Hypothalamus (tissue), 51 donors: ENCODE data around the gene ZFHX2.
"Not testable (repeated sequence)": the region's sequence is repeated elsewhere in the genome, so short reads cannot be mapped to it uniquely, and the experiment has no call there.

Experiments
- DNase-seq, 51 donors: peaks; one replicate each; lab custom pipeline; 2025; lab: John Stamatoyannopoulos, UW

The ZFHX2 gene

DNA sequence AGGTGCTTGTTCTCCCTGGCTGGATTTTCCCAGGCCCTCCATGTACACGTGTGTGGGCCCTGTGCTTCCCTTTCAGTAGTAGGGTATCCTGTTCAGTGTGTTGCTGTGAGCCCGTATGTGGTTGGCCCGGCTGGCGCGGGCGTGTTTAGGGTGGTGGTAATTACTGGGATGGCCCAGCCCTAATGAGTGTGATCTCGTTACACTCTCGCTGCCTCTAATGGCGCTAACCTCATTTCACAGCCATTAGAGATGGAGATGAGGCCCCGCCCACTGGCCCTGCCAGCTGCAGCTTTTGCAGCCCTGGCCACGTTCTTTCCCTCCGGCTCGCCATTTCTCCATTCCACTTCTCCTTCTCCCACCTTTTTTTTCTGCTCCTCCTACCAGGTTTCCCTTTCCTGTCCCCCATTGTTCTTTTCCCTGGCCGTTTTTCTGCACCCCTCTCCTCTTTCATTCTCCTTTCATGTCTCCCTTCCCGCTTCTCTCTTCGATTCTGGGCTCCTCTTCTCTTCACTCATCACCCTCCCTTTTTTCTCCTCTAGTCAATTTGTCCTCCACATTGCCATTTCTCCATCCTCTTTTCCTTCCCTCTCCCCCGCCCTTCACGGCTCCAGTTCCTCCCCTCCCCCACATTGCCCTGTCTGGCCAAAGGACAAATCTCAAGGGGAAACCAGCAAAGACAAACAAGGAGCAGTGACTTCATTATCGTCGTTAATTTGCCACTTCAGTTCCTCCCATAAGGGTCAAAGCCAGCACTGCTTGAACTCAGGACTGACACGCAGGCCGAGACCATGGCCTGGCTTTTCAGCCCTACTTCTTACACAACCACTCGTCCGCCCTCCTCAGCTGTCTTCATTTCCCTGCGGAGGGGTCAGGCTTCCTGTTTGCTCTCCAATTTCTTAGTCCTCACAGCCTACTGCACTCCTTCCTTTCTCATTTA lies 6.8 kb downstream of the ZFHX2 start:
- peak in 30 of 51 donors; percentile 7 to 65 (median 40) for DNase-seq

DNA sequence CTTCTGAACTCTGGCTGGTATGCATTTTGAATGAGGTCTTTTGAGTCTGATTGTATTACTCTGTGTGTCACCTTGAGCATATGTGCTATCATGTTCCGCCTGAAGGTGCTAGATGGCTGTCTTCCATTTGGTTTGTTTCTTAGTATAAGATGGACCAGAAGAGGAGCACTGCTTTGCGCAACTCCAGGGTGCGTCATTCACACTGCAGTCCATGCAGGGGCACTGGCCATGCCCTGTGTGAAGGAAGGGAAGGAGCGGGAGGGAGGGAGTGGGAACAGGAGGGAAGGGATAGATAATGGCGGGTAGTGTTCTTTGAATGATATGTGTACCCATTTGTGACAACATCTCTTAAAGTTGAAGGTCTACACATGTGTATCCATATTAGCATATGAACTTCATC lies 8.2 kb downstream of the ZFHX2 start:
- no peak for DNase-seq

DNA sequence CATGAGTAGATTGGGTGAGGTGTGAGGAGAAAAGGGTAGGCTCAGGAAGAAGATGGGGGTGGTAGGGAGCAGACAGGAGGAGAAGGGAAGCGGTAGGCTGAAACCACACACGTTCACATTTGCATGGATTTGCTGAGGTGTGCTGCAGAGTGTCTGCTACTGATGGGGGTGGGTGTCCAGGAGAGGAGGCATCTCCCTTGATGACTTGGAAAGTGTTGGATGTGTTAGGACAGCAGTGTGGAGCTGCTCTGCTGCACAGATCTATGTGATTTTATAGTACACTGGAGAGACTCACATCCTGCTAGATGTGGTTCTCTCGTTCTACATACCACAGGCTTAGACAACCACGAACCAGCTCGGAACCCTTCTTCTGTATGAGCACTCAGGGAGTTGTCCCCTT lies 9.3 kb downstream of the ZFHX2 start:
- DNase-seq = no peak

DNA sequence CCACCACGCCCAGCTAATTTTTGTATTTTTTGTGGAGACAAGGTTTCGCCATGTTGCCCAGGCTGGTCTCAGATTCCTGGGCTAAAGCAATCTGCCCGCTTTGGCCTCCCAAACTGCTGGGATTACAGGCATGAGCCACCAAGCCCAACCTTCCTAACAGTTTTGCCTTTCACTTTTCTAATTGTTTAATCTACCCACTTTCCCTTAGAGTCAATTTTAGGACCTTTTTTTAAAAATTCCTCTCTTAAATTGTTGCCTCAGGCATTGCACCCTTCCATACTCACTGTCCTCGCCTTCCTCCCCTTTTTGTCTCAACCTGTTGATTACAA lies 11.5 kb downstream of the ZFHX2 start:
- no peak for DNase-seq

DNA sequence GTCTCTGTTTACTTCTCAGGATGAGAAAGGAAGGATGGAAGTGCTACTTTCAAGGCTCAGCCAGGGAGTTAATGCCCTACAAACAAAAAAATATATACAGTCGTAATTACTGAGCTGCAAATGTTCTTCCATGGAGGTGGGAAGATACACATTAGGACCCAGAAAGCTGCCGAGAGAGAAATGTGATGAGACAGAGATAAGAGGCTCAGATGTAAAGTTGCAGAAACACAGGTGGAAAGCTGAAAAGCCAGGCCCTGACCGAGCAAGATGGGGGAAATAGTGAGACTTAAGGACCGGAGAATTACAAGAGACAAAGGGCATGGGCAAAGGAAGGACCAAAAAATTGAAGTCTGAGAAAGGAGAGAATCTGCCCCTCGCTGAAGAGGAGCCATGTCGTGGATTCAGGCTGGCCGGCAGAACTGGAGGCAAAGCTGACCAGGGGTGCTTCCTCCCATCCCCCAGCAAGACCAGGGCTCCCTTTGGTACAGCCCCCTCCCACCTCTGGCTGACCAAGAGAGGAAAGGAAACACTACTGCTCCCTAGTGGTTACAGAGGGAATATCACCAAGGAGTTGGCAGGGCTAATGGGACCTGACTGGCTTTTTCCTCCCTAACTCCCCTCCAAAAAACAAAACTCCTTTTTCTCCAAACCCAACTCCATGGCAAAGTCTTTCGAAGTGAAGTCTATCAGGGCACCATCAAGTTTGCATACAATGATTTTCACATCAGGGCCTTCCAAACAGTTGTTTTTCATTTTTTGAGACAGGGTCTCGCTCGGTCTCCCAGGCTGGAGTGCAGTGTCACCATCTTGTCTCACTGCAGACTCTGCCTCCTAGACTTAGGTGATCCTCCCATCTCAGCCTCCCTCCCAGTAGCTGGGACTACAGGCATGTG lies 12.1 kb downstream of the ZFHX2 start:
- peak in 28 of 51 donors; percentile 16 to 73 (median 34) for DNase-seq

DNA sequence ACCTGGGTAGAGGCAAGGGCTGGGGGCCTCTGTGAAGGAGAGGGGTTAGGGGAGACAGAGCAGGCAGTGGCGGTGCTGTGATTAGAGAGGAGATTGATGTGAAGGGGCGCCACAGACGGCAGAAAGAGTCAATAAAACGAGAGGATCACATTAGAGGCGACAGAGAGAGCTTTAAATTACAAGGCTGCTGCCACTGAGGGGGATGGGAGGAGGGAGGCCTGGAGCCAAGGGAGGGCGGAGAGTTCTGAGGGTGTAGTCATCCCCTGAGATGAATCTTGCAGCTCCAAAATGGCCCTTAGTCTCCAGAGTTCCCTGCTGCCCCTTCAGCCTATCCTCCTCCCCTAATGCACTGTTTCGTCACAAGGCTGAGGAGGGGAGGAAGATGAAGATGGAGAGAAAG lies 12.8 kb downstream of the ZFHX2 start:
- peak in 26 of 51 donors; percentile 16 to 66 (median 38) for DNase-seq

DNA sequence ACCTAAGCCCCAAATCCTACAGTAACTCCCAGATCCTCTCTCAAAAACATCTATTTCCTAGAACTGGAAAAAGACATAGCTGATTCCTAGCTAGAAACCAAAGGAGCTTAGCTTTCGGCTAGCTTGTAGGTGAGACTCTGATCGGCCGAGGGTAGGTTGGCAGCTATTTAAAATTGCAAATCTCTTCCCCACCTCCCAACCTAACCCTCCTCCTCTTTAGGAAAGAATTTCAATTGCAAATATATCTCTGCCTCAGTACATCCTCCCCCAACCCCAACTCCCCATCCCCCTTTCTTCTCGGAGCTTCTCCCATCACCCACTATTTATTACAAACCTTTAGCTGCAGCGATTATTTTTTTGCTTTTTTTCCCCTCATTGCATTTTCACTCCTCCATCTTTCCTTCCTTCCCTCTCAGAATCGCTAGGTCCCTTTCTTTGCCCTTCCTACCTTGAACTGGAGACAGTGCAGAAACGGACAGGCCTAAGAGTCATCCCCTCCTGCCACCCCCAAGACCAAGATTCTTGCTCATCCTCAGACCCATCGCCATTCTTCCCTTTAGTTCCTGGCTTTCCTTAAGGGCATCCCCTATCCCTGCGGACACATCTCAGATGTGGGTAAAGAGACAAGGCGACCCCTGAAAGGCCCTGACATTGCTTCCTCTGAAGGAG lies 13.4 kb downstream of the ZFHX2 start:
- peak in 1 of 51 donors; percentile 40 for DNase-seq

DNA sequence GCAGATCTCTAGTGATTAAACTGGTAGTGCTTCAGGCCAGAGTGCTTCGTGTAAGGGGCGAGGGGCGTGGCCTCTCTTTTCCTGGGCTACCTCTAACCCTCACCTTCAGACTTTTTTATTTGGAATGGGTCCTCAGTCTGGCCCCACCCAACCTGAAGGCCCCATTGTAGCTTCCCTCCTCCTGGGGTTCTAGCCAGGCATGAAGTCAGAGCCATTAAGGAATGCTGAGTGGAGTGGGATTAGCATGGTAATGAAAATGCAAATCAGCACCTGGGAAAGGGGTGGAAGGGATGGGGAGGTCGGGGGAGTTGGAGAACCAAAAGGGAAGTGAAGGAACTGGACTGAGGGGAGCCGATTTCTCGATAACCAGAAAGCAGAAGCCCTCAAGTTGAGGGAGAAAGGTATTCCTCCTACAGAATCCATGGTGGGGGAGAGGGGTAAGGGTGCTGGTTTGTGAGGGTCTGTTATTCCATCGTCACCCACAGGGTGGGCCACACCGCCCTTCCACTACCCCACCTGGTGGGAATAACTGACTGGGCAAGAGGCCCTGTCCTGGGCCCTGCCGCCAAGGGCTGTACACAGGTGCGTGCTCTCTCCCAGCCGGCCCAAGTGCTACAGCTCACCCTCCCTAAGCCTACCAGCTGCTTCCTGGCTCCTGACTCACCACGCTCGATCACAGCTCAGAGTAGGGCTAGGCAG lies 14.1 kb downstream of the ZFHX2 start:
- DNase-seq = peak in 5 of 51 donors; percentile 17 to 35 (median 18)

DNA sequence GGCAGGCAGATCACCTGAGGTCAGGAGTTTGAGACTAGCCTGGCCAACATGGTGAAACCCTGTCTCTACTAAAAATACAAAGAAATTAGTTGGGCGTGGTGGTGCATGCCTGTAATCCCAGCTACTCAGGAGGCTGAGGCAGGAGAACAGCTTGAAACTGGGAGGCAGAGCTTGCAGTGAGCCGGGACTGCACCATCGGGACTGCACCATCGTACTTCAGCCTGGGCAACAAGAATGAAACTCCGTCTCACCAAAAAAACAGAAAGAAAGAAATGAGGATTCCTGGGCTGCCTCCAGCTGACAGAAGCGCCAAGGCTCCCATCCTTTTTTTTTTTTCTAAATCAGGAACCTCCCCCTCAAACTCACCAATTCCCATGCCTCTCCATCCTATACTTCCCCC lies 14.7 kb downstream of the ZFHX2 start:
- not testable (repeated sequence) for DNase-seq

DNA sequence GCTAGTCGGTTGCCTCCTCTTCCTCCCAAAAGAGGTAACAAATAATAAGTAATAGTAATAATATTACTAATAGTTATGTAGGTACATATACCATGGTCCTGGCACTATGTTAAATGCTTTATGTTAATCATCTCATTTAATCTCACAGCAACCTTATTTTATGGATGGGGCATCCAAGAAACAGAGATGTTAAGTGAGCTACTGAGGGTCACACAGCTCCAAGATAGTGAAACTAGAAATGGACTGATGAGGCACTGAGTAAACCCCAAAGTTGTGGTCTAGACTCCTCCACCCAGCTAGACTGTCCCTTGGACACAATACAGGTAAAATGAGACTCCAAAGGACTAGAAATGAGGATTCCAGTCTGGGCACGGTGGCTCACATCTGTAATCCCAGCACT lies 15.1 kb downstream of the ZFHX2 start:
- no peak for DNase-seq

DNA sequence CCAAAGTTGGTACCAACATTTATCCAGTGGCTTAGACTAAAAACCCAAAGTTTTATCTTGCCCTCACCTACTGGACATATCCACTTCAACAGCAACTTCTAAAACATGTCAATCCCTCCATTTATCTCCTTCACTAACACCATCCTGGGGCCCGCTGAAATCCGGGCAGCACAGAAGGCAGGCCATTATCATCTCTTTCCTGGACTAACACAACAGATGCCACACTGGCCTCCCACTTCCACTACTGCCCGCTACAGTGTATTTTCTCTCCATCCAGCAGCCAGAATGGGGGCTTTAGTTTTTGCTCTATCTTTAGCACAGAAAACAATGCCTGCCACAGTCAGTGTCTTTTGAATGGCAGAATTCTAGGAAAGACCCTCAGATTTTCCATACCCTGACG lies 15.6 kb downstream of the ZFHX2 start:
- no peak for DNase-seq

DNA sequence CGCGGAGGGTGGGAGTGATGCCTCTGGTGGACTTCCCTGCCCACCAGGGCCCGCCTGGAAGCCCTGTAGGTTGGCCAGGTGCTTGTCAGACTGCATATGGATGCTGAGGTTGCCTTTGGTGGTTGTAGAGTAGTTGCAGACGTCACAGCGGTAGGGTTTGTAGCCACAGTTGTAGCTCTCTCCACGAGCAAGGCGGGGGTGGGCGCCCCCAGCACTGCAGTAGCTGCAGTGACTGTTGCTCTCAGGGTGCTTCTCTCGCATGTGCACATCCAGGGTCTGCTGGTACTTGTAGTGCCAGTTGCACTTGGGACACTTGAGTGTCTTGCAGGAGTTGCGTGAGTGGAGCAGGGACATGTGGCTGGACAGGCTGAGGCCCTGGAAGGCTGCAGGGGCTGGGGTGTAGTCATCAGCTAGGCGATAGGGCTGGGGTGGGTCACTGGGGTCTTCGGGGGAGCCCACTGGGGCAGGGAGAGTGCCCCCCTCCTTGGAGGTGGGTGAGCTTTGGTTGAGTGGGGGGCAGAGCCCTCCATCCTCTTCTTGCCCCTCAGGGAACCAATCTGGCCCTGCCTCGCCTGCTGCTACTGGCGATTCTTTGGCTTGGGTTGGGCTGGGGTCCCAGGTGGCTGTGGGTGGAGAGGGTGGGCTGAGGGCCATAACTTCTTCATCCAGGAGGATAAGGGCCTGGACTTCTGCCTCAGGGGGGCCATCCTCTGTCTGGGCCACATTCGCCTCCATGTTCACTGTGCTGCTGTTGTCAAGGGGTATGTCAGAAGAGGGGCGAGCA lies 17.7 kb downstream of the ZFHX2 start:
- no peak for DNase-seq

DNA sequence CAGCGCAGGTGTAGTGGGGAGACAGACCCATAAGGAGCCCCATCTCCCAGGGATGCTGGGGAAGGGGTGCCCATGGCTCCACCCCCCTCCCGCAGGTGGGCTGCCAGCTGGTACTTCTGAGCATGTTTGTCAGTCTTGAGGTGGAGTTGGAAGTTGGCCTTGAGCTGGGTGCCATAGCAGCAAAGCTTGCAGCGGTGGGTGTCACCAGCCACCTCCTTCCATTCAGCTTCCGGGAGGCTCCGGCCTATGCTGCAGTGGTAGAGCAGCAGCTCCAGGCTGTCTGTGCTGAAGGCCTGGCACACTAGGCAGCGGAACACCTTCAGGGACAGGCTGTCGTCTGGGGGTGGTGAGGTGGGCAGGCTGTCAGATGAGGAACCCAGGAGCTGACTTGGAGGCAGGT lies 18.9 kb downstream of the ZFHX2 start:
- no peak for DNase-seq

DNA sequence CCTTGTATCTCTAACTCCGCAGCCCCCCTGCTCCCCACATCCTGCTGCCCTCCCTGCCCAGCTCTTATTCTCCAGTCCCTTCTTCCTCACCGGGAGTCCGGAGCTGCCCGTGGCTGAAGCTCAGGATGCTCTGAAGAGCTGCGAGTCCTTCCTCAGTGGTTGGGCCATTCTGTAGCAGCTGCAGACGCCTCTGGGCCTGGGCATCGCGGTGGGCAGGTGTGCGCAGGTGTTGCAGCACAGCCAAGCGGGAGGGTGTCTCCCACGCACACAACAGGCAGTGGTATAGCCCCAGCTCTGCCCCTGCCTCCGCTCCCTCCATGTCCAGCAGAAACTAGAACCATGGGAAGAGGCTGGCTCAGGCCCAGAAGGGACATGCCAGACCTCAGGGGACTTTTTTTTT lies 20.2 kb downstream of the ZFHX2 start:
- no peak for DNase-seq

DNA sequence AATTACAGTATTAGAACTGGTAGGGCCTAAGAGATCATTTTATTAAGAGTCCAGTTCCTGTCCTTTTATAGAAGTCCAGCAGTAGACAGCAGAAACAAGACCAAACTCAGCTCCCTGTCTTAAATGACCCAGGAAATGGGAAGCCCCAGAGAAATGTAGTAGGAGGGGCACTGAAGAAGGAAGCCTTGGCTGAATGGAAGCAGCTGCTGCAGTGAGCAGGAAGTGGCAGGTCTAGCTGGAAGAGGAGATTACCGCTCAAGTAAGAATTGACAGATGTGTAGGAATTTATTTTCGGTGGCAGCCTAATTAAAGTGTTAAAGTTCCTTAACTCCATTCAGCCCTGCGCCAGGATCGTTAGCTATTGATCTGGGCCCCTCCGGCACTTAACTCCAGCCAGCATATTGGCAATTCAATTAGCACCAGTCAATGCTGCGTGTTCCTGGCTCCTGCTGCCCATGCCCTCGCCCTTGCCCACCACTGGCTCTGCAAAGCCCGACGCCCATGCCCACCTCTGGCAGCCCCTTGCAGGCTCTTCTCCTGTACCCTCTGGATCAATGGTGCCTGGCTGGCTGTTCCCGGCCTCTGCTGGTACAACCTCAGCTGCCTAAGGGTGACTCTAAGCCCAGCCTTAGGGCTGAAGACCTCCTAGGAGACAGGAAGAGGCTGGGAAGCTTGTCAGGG lies 21.1 kb downstream of the ZFHX2 start:
- no peak for DNase-seq

DNA sequence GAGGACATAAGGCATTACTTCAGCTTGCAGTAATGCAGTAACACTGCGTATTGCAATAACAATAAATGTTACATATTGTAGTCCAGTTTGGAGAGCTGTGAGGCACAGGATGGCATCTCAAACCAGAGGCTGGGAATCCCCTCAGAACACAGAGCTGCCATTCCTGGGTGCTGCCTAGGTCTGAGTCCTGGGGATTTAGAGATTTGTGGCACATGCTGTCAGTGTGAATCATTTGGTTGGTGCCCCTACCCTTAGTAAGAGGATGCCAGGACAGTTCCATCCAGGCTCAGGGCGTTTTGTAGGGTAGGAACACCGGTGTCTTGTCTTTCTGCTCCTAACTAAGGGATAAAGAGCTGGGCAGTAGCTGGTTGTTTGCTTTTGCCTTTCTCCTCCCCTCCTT lies 22.5 kb downstream of the ZFHX2 start:
- DNase-seq = no peak

DNA sequence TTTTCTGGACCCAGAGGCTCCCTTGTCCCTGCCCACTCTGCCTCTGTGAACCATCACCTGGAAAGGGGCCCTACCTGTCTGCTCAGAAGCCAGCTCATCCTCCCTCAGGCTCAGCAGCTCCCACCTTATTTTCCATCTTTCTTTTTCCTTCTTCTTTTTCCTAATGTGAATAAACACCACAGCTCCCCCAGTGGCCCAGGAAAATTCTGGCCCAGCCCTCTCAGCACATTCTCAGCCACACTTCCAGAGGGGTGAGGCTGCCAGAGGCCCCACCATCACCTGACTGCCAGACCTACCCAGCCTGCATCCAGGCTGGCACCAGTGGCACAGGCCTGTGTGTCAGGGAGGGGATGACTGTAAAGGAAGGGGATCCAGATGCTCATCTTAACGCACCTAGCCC lies 23.0 kb downstream of the ZFHX2 start:
- peak in 3 of 51 donors; percentile 18 to 24 (median 22) for DNase-seq

DNA sequence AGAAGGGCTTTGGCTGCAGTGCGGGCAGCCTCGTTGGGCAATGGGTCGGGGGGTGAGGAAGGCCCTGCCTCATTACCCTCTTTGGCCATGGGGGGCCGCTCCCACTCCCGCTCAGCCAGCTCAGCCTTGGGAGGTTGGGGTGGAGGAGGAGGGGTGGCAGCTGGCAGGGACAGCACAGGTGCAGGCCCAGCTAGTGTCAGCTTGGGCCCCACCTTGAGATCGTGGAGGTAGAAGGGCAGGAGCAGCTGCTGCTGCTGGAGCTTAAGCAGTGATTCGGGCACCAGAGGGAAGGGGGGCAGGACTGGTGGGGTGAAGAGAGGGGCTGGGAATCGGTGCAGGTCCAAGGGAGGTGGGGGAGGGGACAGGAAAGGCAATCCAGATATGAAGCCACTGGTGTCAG lies 26.0 kb downstream of the ZFHX2 start:
- no peak for DNase-seq

DNA sequence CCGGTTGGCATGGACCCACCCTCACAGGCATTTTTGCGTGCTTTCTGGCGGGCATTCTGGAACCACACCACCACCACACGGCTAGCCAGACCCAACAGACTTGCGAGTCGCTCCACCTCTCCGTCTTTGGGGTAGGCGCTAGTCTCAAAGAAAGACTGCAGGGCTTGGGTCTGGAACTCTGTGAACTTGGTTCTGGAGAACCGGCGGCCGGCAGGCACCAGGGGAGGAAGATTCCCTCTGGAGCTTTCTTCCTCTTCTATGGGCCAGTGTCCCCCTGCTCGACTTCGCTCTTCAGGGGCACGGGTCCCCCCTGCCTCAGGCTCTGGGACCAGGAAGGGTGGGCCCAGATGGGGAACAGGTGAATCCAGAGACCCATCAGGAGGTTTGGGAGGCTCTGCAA lies 26.6 kb downstream of the ZFHX2 start:
- no peak for DNase-seq
